ENCODE measurements around the gene PVALEF. TPM values are rescaled to one million over a fixed set of nuclear protein-coding genes. Genes with fewer than 3 reads are reported as not detected.

PVALEF gene
- total RNA-seq, 1 experiment from 2014 or later: not detected

GRCh38 chr17:81173762-81174155 is 8.5 kb downstream of the PVALEF start:
- no peaks in the 10 kb centered on the region for H3K4me1 Mint-ChIP-seq
- peaks cover 3% of the 10 kb centered on the region for H3K27me3 Mint-ChIP-seq (ENCODE audit: low read depth)
- no peak overlapping the region for H2BK120ac ChIP-seq (ENCODE audit: low read depth, low read length, poor library complexity, severe bottlenecking)
- no peak overlapping the region for H3K56ac ChIP-seq (ENCODE audit: insufficient read length, low read depth, low read length)
- no peak overlapping the region for H2BK5ac ChIP-seq (ENCODE audit: insufficient read length, low read length)
- no peak overlapping the region for H4K5ac ChIP-seq (ENCODE audit: insufficient read length, low read depth, low read length)
- H2BK20ac ChIP-seq (ENCODE audit: low read depth, low read length, poor library complexity, severe bottlenecking): no peak overlapping the region
- no peak overlapping the region for H3K4me3 Mint-ChIP-seq
- H3K23me2 ChIP-seq (ENCODE audit: insufficient read length, low read depth, low read length, poor library complexity, severe bottlenecking): no peaks in the 10 kb centered on the region
- no peak overlapping the region for H2AK5ac ChIP-seq (ENCODE audit: insufficient read length, low read length)
- WGBS (ENCODE audit: extremely low coverage, insufficient read length, low lambda C conversion rate): no CpG with 5 or more reads among the region's 1 CpG
- H3K27ac Mint-ChIP-seq: no peak overlapping the region
- H3K4ac ChIP-seq (ENCODE audit: low read depth, low read length): no peak overlapping the region
- TF ChIP-seq CTCF (conservative IDR thresholded peaks at IDR 0.05): no peak
- no peak overlapping the region for H3K14ac ChIP-seq (ENCODE audit: insufficient read depth, low read length)
- H3K27me3 ChIP-seq (ENCODE audit: insufficient read depth, low read length): no peaks in the 10 kb centered on the region
- no peak overlapping the region for H3K4me2 ChIP-seq (ENCODE audit: insufficient read depth, insufficient read length, low read length)
- no peaks in the 10 kb centered on the region for H3K36me3 Mint-ChIP-seq (ENCODE audit: insufficient read depth in 1 of 3, low read depth in 3 of 3)
- H3K79me2 ChIP-seq (ENCODE audit: insufficient read depth, low read length): no peaks in the 10 kb centered on the region
- no peak overlapping the region for H2AFZ ChIP-seq (ENCODE audit: low read length)
- H3K9ac ChIP-seq (ENCODE audit: extremely low read depth, insufficient read length, low read length): no peak overlapping the region
- H4K20me1 ChIP-seq (ENCODE audit: control insufficient read depth, insufficient read depth, insufficient read length): no peaks in the 10 kb centered on the region
- no peak overlapping the region for H2BK15ac ChIP-seq (ENCODE audit: low read depth, low read length)
- no peak overlapping the region for H3K18ac ChIP-seq (ENCODE audit: insufficient read length, low read depth, low read length)
- H3K27ac ChIP-seq (ENCODE audit: insufficient read length, low read depth, low read length): no peak overlapping the region
- H4K8ac ChIP-seq (replicated peaks; ENCODE audit: insufficient read length, low read depth, low read length): no peak overlapping the region
- H3K23ac ChIP-seq (ENCODE audit: insufficient read length, low read depth, low read length): no peak overlapping the region
- no peak overlapping the region for H4K91ac ChIP-seq (ENCODE audit: insufficient read length, low read depth, low read length)
- peaks cover 0 to 5% of the 10 kb centered on the region in 2 experiments; a peak in 2 of 5 replicates for H3K9me3 Mint-ChIP-seq
- no peak for DNase-seq
- no peak overlapping the region for H3T11ph ChIP-seq (ENCODE audit: low read length)
- no peaks in the 10 kb centered on the region for H3K4me1 ChIP-seq (ENCODE audit: insufficient read depth, low read length)
- no peak overlapping the region for H2BK12ac ChIP-seq (ENCODE audit: insufficient read length, low read depth, low read length)
- no peaks in the 10 kb centered on the region for H3K79me1 ChIP-seq (ENCODE audit: insufficient read depth, low read depth, low read length, poor library complexity, severe bottlenecking)
- H3K9me3 ChIP-seq (ENCODE audit: control insufficient read depth, low read depth, low read length): no peaks in the 10 kb centered on the region

Data from H9 (cell line).